Left renal cortex interstitium (tissue), 4 donors: Measurements from ENCODE around the gene NPPB. TPM values are rescaled to one million over a fixed set of nuclear protein-coding genes. Genes with fewer than 3 reads are reported as not detected.
"Not testable (repeated sequence)": the region's sequence is repeated elsewhere in the genome, so short reads cannot be mapped to it uniquely, and the experiment has no call there.

ENCODE experiments used
- DNase-seq, 4 donors: peaks; one replicate each; pipeline ENCODE4 v3.0.0-alpha.2; 2013; ENCODE audit warnings: low read depth in 4 of 4, low spot score in 2 of 4, missing footprints in 1 of 4
- polyA plus RNA-seq, 4 donors: library from polyadenylated mRNA; unstranded; fragments of 120-200 nt; gene quantifications; one replicate each; pipeline ENCODE4 v1.2.1, GENCODE V29; 2013; ENCODE audit not compliant: insufficient read length in 4 of 4

Gene NPPB
- polyA plus RNA-seq: not detected

GRCh38 chr1:11858613-11858967 is at the start of gene NPPB:
TSS of gene NPPB (minus strand) at chr1:11858945. CDS start at chr1:11858833, 112 bp downstream.
- DNase-seq: no peak

GRCh38 chr1:11908095-11908675 is 49.4 kb upstream of the NPPB start:
- peak; percentile 60 to 89 (median 80) for DNase-seq

GRCh38 chr1:11907275-11908094 is 48.7 kb upstream of the NPPB start:
- peak; percentile 91 to 100 (median 95) for DNase-seq

- DNase-seq: no peak
Measured at GRCh38 chr1:11906870-11907269, 48.1 kb upstream of the NPPB start.

GRCh38 chr1:11904978-11905377 is 46.2 kb upstream of the NPPB start:
- no peak for DNase-seq

GRCh38 chr1:11904156-11904555 is 45.4 kb upstream of the NPPB start:
- not testable (repeated sequence) for DNase-seq

GRCh38 chr1:11903210-11903609 is 44.5 kb upstream of the NPPB start:
- no peak for DNase-seq

- DNase-seq: not testable (repeated sequence)
Measured at GRCh38 chr1:11901446-11901845, 42.7 kb upstream of the NPPB start.

GRCh38 chr1:11898831-11899467 is 40.2 kb upstream of the NPPB start:
- DNase-seq: no peak

- no peak for DNase-seq
Measured at GRCh38 chr1:11898086-11898785, 39.5 kb upstream of the NPPB start.

- DNase-seq: not testable (repeated sequence)
Measured at GRCh38 chr1:11894501-11894900, 35.8 kb upstream of the NPPB start.

GRCh38 chr1:11893907-11894251 is 35.1 kb upstream of the NPPB start:
- no peak for DNase-seq

- DNase-seq: no peak
Measured at GRCh38 chr1:11891433-11892186, 32.9 kb upstream of the NPPB start.

- DNase-seq: no peak
Measured at GRCh38 chr1:11888877-11889208, 30.1 kb upstream of the NPPB start.

- no peak for DNase-seq
Measured at GRCh38 chr1:11888206-11888876, 29.6 kb upstream of the NPPB start.

GRCh38 chr1:11887666-11888007 is 28.9 kb upstream of the NPPB start:
- DNase-seq: no peak

GRCh38 chr1:11886986-11887665 is 28.4 kb upstream of the NPPB start:
- DNase-seq: no peak

GRCh38 chr1:11885916-11886315 is 27.2 kb upstream of the NPPB start:
- DNase-seq: no peak

GRCh38 chr1:11882814-11883538 is 24.2 kb upstream of the NPPB start:
- no peak for DNase-seq
